ENCODE results near the gene MAMDC4.
"Not testable (repeated sequence)": the region's sequence is repeated elsewhere in the genome, so short reads cannot be mapped to it uniquely, and the experiment has no call there.

The MAMDC4 gene

GRCh38 chr9:136824496-136825225 lies 27.5 kb upstream of the MAMDC4 start:
- no peak for DNase-seq (ENCODE audit: low read depth in 4 of 4, low spot score in 1 of 4)

- no peak for DNase-seq (ENCODE audit: low read depth in 4 of 4, low spot score in 1 of 4)
Measured at GRCh38 chr9:136825295-136826187, 26.6 kb upstream of the MAMDC4 start.

- no peak for DNase-seq (ENCODE audit: low read depth in 4 of 4, low spot score in 1 of 4)
Measured at GRCh38 chr9:136826188-136826541, 26.0 kb upstream of the MAMDC4 start.

- no peak for DNase-seq (ENCODE audit: low read depth in 4 of 4, low spot score in 1 of 4)
Measured at GRCh38 chr9:136826703-136827582, 25.2 kb upstream of the MAMDC4 start.

- no peak for DNase-seq (ENCODE audit: low read depth in 4 of 4, low spot score in 1 of 4)
Measured at GRCh38 chr9:136827794-136828473, 24.2 kb upstream of the MAMDC4 start.

- no peak for DNase-seq (ENCODE audit: low read depth in 4 of 4, low spot score in 1 of 4)
Measured at GRCh38 chr9:136828474-136829140, 23.5 kb upstream of the MAMDC4 start.

- DNase-seq (ENCODE audit: low read depth in 4 of 4, low spot score in 1 of 4): no peak
Measured at GRCh38 chr9:136829412-136829811, 22.7 kb upstream of the MAMDC4 start.

- DNase-seq (ENCODE audit: low read depth in 4 of 4, low spot score in 1 of 4): no peak
Measured at GRCh38 chr9:136829981-136830885, 21.9 kb upstream of the MAMDC4 start.

- no peak for DNase-seq (ENCODE audit: low read depth in 4 of 4, low spot score in 1 of 4)
Measured at GRCh38 chr9:136831002-136831719, 21.0 kb upstream of the MAMDC4 start.

- no peak for DNase-seq (ENCODE audit: low read depth in 4 of 4, low spot score in 1 of 4)
Measured at GRCh38 chr9:136831720-136832104, 20.4 kb upstream of the MAMDC4 start.

GRCh38 chr9:136832581-136832980 lies 19.6 kb upstream of the MAMDC4 start:
- no peak for DNase-seq (ENCODE audit: low read depth in 4 of 4, low spot score in 1 of 4)

- DNase-seq (ENCODE audit: low read depth in 4 of 4, low spot score in 1 of 4): not testable (repeated sequence)
Measured at GRCh38 chr9:136833381-136834048, 18.6 kb upstream of the MAMDC4 start.

GRCh38 chr9:136835162-136835931 lies 16.8 kb upstream of the MAMDC4 start:
- DNase-seq (ENCODE audit: low read depth in 4 of 4, low spot score in 1 of 4): no peak

GRCh38 chr9:136835932-136836904 lies 15.9 kb upstream of the MAMDC4 start:
- no peak for DNase-seq (ENCODE audit: low read depth in 4 of 4, low spot score in 1 of 4)

- DNase-seq (ENCODE audit: low read depth in 4 of 4, low spot score in 1 of 4): no peak
Measured at GRCh38 chr9:136837146-136837855, 14.8 kb upstream of the MAMDC4 start.

Data from stimulated activated CD4-positive, alpha-beta T cell treated with anti-CD3 and anti-CD28 coated beads, Interleukin-1b, Interleukin-23, amount 100 ng/mL, for 24 hours (primary cell).